ENCODE data around the gene HOXB3.

DNA sequence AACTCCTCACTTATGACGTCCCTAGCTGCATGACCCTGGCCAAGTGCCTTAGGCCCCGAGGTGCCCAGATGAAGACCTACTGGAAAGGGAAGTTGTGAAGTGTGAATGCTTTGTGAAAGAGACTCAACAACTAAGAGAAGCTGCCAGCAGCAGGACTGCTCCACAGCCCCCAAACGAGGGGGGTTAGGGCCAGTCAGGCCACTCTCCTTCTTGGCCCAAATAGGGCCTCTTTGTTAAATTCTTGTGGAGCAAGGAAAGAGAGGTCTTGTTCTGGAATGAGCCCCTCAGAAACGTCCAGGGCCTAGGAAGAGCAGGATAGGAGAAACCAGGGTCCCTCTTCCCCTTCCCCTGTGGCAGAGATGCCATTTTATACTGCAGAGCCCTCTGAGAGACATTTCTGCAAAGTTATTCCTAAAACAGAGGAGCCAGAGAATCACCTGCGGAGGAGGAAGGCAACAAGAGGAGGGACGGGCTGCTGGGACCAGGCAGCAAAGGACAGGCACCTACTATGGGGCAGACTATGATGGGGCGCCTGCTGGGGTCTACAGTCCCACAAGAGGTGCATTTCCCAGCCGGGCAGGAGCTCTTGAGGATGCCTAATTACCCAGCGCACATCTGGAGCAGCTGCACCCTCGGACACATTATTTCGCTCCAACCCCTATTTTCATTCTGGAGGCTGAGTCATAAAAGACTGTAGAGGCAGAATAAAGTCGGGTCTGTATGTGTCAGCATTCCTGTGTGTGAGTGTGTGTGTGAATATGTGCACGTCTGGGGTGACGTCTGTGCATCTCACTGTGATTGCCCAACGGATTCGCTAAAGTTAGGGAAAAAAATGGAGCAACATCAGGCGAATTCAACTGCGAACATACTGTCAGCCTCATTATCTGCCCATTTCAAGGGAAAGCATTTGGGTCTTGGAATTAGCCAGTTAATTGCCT, 47.6 kb upstream of the HOXB3 start:
- TF ChIP-seq EZH2 (IDR thresholded peaks at IDR 0.05): no peak
- TF ChIP-seq POLR2AphosphoS5 (IDR thresholded peaks at IDR 0.05; ENCODE audit: borderline replicate concordance, low read depth, low read length): no peak
- no peak for TF ChIP-seq FOXP2 (optimal IDR thresholded peaks at IDR 0.05; ENCODE audit: control extremely low read depth, extremely low read length, insufficient read depth)

Data from SK-N-MC (cell line).